Measurements from ENCODE around the gene STOX2.

DNA sequence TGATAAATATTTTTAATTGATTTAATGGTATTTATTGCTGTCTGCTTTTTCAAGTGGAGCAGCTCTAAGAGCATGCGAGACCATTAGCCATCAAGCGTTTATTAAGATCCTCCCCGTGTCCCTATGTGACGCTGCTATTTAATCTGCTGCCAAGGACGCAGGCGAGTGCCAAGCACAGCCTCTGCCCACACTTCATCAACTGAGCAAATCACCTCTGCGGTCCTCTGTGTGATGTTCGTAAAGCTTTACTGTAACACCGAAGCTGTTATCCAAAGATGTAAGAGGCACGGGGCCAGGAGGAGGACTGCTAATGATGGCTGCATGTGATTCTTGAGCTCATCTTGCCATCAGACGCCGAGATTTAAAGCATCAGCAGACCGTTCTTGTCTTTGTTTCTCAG is 79.5 kb downstream of the STOX2 start:
- TF ChIP-seq, protein P1, sequence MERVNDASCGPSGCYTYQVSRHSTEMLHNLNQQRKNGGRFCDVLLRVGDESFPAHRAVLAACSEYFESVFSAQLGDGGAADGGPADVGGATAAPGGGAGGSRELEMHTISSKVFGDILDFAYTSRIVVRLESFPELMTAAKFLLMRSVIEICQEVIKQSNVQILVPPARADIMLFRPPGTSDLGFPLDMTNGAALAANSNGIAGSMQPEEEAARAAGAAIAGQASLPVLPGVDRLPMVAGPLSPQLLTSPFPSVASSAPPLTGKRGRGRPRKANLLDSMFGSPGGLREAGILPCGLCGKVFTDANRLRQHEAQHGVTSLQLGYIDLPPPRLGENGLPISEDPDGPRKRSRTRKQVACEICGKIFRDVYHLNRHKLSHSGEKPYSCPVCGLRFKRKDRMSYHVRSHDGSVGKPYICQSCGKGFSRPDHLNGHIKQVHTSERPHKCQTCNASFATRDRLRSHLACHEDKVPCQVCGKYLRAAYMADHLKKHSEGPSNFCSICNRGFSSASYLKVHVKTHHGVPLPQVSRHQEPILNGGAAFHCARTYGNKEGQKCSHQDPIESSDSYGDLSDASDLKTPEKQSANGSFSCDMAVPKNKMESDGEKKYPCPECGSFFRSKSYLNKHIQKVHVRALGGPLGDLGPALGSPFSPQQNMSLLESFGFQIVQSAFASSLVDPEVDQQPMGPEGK (CRISPR knock-in tag; IDR thresholded peaks at IDR 0.05; ENCODE audit: borderline replicate concordance): no peak
- TF ChIP-seq TCF4 (CRISPR knock-in tag; IDR thresholded peaks at IDR 0.05; ENCODE audit: borderline replicate concordance): no peak
- no peak for TF ChIP-seq ZNF8 (CRISPR knock-in tag; IDR thresholded peaks at IDR 0.05)
- no peak for TF ChIP-seq PPARA (CRISPR knock-in tag; IDR thresholded peaks at IDR 0.05; ENCODE audit: borderline replicate concordance)
- TF ChIP-seq RARB (CRISPR knock-in tag; IDR thresholded peaks at IDR 0.05): no peak
- TF ChIP-seq, protein P2, sequence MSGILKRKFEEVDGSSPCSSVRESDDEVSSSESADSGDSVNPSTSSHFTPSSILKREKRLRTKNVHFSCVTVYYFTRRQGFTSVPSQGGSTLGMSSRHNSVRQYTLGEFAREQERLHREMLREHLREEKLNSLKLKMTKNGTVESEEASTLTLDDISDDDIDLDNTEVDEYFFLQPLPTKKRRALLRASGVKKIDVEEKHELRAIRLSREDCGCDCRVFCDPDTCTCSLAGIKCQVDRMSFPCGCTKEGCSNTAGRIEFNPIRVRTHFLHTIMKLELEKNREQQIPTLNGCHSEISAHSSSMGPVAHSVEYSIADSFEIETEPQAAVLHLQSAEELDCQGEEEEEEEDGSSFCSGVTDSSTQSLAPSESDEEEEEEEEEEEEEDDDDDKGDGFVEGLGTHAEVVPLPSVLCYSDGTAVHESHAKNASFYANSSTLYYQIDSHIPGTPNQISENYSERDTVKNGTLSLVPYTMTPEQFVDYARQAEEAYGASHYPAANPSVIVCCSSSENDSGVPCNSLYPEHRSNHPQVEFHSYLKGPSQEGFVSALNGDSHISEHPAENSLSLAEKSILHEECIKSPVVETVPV (CRISPR knock-in tag; IDR thresholded peaks at IDR 0.05): no peak
- no peak for TF ChIP-seq BACH2 (CRISPR knock-in tag; IDR thresholded peaks at IDR 0.05; ENCODE audit: borderline replicate concordance)
- no peak for TF ChIP-seq CSDC2 (CRISPR knock-in tag; IDR thresholded peaks at IDR 0.05)
- no peak for TF ChIP-seq GLIS3 (CRISPR knock-in tag; IDR thresholded peaks at IDR 0.05)
- no peak for TF ChIP-seq ZFP3 (CRISPR knock-in tag; IDR thresholded peaks at IDR 0.05)
- no peak for TF ChIP-seq ZFP30 (CRISPR knock-in tag; IDR thresholded peaks at IDR 0.05)
- TF ChIP-seq ZC3H10 (CRISPR knock-in tag; IDR thresholded peaks at IDR 0.05): no peak
- TF ChIP-seq ISL1 (CRISPR knock-in tag; IDR thresholded peaks at IDR 0.05): no peak

Data from SK-N-SH treated with all-trans-retinoic acid at 6 μM for 48 hours (cell line).